HEK293 (cell line): ENCODE data around the gene PHLDB1.

Experiments used
- GLIS1 ChIP-seq: fragments of 450-650 bp; formaldehyde crosslinking; IDR thresholded peaks from 2 replicates; pipeline ENCODE4 v1.5.1; 2016; ENCODE audit warnings: missing biosample characterization, missing genetic modification characterization
- OVOL3 ChIP-seq: fragments of 450-650 bp; formaldehyde crosslinking; IDR thresholded peaks from 2 replicates; pipeline ENCODE4 v1.5.1; 2016; ENCODE audit warnings: missing biosample characterization, missing genetic modification characterization
- ZBTB21 ChIP-seq: fragments of 450-650 bp; formaldehyde crosslinking; IDR thresholded peaks from 2 replicates; pipeline ENCODE4 v1.5.1; 2017; ENCODE audit warnings: missing biosample characterization, missing genetic modification characterization
- ZEB2 ChIP-seq: fragments of 450-650 bp; formaldehyde crosslinking; IDR thresholded peaks from 2 replicates; pipeline ENCODE4 v1.5.1; 2016; ENCODE audit warnings: missing biosample characterization, missing genetic modification characterization
- ZNF146 ChIP-seq: fragments of 450-650 bp; formaldehyde crosslinking; IDR thresholded peaks from 2 replicates; pipeline ENCODE4 v1.5.1; 2016; ENCODE audit warnings: missing biosample characterization, missing genetic modification characterization
- ZNF214 ChIP-seq: fragments of 450-650 bp; formaldehyde crosslinking; IDR thresholded peaks from 2 replicates; pipeline ENCODE4 v1.5.1; 2017; ENCODE audit warnings: missing biosample characterization, mild to moderate bottlenecking, missing genetic modification characterization, borderline replicate concordance
- ZNF658 ChIP-seq: fragments of 450-650 bp; formaldehyde crosslinking; IDR thresholded peaks from 2 replicates; pipeline ENCODE4; 2016; ENCODE audit warnings: missing biosample characterization, missing genetic modification characterization
- ZNF777 ChIP-seq: fragments of 450-650 bp; formaldehyde crosslinking; IDR thresholded peaks from 2 replicates; pipeline ENCODE4 v1.5.1; 2017; ENCODE audit warnings: missing biosample characterization, missing genetic modification characterization, borderline replicate concordance
- TF ChIP-seq, protein P1 (sequence below): fragments of 450-650 bp; formaldehyde crosslinking; IDR thresholded peaks from 2 replicates; pipeline ENCODE4 v1.5.1; 2016; ENCODE audit warnings: missing biosample characterization, missing genetic modification characterization, borderline replicate concordance
- TF ChIP-seq, protein P2 (sequence below): fragments of 450-650 bp; formaldehyde crosslinking; IDR thresholded peaks from 2 replicates; pipeline ENCODE4 v1.5.1; 2016; ENCODE audit warnings: missing biosample characterization, missing genetic modification characterization
- TF ChIP-seq, protein P3 (sequence below): fragments of 450-650 bp; formaldehyde crosslinking; IDR thresholded peaks from 2 replicates; pipeline ENCODE4 v1.5.1; 2016; ENCODE audit warnings: missing biosample characterization, missing genetic modification characterization
- TF ChIP-seq, protein P4 (sequence below): fragments of 450-650 bp; formaldehyde crosslinking; IDR thresholded peaks from 2 replicates; pipeline ENCODE4 v1.5.1; 2016; ENCODE audit warnings: missing biosample characterization, missing genetic modification characterization
- TF ChIP-seq, protein P5 (sequence below): fragments of 450-650 bp; formaldehyde crosslinking; optimal IDR thresholded peaks from 2 replicates; pipeline ENCODE3; 2016; ENCODE audit warnings: missing biosample characterization, mild to moderate bottlenecking, missing genetic modification characterization

DNA sequence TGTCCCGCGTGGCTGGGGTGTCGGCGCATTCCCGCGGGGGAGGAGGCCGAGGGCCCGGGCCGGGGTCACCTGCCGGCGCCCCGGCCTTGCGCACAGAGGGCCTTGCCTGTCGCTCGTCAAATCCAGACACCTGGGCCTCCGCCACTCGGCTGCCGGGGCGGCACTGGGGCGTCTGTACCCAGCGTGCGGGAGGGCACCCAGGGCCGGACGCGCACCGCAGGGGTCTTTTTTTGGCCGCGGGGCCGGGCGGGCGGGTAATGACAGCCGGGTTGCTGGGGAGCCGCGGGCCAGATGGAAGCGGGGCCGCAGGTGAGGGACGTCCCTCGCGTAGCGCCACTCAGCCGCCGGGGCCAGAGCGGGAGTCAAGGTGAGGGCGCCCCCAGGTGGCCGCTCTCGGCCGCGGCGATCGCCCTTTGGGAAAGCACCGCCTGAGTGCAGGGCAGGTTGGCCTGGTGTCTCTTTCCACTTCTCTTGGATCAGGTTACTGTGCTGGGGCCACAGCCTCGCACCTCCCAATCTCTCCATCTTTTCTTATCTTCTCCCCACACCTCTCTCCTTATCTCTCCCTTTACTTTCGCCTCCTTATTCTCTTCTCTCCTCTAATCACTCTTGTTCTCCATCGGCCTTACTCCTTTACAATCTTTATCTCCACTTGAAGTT is 3.5 kb downstream of the PHLDB1 start:
- TF ChIP-seq, protein P1, sequence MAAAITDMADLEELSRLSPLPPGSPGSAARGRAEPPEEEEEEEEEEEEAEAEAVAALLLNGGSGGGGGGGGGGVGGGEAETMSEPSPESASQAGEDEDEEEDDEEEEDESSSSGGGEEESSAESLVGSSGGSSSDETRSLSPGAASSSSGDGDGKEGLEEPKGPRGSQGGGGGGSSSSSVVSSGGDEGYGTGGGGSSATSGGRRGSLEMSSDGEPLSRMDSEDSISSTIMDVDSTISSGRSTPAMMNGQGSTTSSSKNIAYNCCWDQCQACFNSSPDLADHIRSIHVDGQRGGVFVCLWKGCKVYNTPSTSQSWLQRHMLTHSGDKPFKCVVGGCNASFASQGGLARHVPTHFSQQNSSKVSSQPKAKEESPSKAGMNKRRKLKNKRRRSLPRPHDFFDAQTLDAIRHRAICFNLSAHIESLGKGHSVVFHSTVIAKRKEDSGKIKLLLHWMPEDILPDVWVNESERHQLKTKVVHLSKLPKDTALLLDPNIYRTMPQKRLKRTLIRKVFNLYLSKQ, result no peak
- TF ChIP-seq, protein P2, sequence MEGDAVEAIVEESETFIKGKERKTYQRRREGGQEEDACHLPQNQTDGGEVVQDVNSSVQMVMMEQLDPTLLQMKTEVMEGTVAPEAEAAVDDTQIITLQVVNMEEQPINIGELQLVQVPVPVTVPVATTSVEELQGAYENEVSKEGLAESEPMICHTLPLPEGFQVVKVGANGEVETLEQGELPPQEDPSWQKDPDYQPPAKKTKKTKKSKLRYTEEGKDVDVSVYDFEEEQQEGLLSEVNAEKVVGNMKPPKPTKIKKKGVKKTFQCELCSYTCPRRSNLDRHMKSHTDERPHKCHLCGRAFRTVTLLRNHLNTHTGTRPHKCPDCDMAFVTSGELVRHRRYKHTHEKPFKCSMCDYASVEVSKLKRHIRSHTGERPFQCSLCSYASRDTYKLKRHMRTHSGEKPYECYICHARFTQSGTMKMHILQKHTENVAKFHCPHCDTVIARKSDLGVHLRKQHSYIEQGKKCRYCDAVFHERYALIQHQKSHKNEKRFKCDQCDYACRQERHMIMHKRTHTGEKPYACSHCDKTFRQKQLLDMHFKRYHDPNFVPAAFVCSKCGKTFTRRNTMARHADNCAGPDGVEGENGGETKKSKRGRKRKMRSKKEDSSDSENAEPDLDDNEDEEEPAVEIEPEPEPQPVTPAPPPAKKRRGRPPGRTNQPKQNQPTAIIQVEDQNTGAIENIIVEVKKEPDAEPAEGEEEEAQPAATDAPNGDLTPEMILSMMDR (tag by site-specific recombination), result peak; percentile 52; the same call in 1 of the 2 replicates
- no peak for TF ChIP-seq OVOL3 (tag by site-specific recombination)
- peak; percentile 67 for TF ChIP-seq ZEB2
- TF ChIP-seq ZNF214 (tag by site-specific recombination), result no peak
- TF ChIP-seq ZNF777 (tag by site-specific recombination), result no peak
- no peak for TF ChIP-seq ZNF146 (tag by site-specific recombination)
- TF ChIP-seq GLIS1 (tag by site-specific recombination), result peak; percentile 59
- no peak for TF ChIP-seq ZBTB21
- no peak for TF ChIP-seq ZNF658 (tag by site-specific recombination)
- TF ChIP-seq, protein P3, sequence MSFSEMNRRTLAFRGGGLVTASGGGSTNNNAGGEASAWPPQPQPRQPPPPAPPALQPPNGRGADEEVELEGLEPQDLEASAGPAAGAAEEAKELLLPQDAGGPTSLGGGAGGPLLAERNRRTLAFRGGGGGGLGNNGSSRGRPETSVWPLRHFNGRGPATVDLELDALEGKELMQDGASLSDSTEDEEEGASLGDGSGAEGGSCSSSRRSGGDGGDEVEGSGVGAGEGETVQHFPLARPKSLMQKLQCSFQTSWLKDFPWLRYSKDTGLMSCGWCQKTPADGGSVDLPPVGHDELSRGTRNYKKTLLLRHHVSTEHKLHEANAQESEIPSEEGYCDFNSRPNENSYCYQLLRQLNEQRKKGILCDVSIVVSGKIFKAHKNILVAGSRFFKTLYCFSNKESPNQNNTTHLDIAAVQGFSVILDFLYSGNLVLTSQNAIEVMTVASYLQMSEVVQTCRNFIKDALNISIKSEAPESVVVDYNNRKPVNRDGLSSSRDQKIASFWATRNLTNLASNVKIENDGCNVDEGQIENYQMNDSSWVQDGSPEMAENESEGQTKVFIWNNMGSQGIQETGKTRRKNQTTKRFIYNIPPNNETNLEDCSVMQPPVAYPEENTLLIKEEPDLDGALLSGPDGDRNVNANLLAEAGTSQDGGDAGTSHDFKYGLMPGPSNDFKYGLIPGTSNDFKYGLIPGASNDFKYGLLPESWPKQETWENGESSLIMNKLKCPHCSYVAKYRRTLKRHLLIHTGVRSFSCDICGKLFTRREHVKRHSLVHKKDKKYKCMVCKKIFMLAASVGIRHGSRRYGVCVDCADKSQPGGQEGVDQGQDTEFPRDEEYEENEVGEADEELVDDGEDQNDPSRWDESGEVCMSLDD, result no peak
- TF ChIP-seq, protein P4, sequence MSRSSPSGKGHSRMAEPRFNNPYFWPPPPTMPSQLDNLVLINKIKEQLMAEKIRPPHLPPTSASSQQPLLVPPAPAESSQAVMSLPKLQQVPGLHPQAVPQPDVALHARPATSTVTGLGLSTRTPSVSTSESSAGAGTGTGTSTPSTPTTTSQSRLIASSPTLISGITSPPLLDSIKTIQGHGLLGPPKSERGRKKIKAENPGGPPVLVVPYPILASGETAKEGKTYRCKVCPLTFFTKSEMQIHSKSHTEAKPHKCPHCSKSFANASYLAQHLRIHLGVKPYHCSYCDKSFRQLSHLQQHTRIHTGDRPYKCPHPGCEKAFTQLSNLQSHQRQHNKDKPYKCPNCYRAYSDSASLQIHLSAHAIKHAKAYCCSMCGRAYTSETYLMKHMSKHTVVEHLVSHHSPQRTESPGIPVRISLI, result no peak
- TF ChIP-seq, protein P5, sequence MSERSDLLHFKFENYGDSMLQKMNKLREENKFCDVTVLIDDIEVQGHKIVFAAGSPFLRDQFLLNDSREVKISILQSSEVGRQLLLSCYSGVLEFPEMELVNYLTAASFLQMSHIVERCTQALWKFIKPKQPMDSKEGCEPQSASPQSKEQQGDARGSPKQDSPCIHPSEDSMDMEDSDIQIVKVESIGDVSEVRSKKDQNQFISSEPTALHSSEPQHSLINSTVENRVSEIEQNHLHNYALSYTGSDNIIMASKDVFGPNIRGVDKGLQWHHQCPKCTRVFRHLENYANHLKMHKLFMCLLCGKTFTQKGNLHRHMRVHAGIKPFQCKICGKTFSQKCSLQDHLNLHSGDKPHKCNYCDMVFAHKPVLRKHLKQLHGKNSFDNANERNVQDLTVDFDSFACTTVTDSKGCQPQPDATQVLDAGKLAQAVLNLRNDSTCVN (tag by site-specific recombination), result peak; percentile 27
